ENCODE results near the gene SLC9A2. TPM values are rescaled to one million over a fixed set of nuclear protein-coding genes. Genes with fewer than 3 reads are reported as not detected.

The SLC9A2 gene
- total RNA-seq, 1 experiment from 2014 or later, result 0.08 TPM

- in situ Hi-C loops (cut with HindIII; ENCODE audit: low pct_unique_long_range_greater_than_20kb, low sequenced_read_pairs), result no loop called here
Observed at GRCh38 chr2:102703305-102703704, 84.0 kb downstream of the SLC9A2 start.

GRCh38 chr2:102703748-102704147 is 84.4 kb downstream of the SLC9A2 start:
- DNase-seq (ENCODE audit: low read depth, low spot score), result peak; percentile 61
- in situ Hi-C loops (cut with HindIII; ENCODE audit: low pct_unique_long_range_greater_than_20kb, low sequenced_read_pairs), result no loop called here

More at GRCh38 chr2:102703305-102703704, 84.0 kb downstream of the SLC9A2 start:
- no peak for DNase-seq (ENCODE audit: low read depth, low spot score)

GRCh38 chr2:102704531-102704930 is 85.2 kb downstream of the SLC9A2 start:
- DNase-seq (ENCODE audit: low read depth, low spot score), result peak; percentile 21
- in situ Hi-C loops (cut with HindIII; ENCODE audit: low pct_unique_long_range_greater_than_20kb, low sequenced_read_pairs), result no loop called here

DNA sequence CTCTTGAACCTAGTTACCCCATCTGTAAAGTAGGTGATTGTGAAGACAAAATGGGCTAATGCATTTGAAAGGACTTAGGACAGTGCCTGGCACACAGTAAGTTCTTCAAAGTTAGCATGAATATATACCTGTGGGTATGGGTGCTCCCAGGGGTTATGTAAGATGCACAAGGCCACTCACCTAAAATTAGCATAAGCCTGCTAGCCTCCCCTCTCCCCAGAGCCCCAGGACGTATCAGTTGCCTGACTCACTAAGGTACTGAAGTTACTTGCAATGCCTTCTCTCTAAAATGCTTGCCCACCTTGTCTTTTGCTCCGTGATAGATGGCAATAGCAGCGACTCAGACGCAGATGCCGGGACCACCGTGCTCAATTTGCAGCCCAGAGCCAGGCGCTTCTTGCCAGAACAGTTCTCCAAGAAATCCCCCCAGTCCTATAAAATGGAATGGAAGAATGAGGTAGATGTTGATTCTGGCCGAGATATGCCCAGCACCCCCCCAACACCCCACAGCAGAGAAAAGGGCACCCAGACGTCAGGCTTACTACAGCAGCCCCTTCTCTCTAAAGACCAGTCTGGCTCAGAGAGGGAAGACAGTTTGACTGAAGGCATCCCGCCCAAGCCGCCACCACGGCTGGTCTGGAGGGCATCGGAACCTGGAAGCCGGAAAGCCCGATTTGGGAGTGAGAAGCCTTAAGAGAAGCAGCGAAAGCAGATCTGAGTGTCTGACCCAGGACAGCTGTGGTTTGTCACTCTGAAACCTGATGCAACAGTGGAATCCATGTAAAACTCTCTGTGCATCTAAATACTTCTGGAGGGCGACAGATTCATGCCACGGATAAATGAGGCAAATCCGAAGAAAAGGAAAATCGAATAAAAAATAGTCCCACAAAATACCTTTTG is 88.7 kb downstream of the SLC9A2 start:
- no peak for DNase-seq (ENCODE audit: low read depth, low spot score)
- in situ Hi-C loops (cut with HindIII; ENCODE audit: low pct_unique_long_range_greater_than_20kb, low sequenced_read_pairs), result no loop called here

DNA sequence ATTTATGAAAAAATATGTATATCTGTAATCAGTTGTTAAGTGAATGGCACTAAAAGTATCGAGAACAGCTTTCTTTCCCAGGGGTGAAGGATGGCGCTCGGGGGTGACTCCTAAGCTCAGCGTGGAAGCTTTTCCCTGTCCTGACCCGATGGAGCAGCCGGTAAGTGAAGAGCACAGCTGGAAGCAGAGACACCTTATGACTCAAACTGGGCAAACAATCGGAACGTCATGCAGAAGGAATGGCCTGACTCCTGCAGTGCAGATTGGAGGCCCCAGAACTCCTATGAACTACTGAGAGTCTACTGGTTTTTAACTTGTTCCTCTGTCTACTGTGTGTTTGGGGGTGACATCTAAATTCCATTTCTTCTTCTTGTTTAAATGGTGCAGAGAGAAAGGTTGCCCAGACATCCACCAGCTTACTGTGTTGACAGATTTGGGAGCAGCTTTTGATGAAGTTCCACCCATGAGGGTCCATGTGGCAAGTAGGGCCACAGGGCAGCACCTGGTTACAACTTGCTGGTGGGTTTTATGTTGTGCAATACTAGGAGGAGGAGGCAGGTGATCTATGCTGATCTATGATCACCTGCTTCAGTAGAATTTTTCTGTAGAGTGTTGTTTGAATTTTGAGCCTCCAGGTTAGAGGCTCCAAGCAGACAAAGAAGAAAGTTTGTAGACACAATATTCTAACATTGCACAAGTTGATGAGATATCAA is 89.7 kb downstream of the SLC9A2 start:
- DNase-seq (ENCODE audit: low read depth, low spot score), result no peak
- in situ Hi-C loops (cut with HindIII; ENCODE audit: low pct_unique_long_range_greater_than_20kb, low sequenced_read_pairs), result no loop called here

DNA sequence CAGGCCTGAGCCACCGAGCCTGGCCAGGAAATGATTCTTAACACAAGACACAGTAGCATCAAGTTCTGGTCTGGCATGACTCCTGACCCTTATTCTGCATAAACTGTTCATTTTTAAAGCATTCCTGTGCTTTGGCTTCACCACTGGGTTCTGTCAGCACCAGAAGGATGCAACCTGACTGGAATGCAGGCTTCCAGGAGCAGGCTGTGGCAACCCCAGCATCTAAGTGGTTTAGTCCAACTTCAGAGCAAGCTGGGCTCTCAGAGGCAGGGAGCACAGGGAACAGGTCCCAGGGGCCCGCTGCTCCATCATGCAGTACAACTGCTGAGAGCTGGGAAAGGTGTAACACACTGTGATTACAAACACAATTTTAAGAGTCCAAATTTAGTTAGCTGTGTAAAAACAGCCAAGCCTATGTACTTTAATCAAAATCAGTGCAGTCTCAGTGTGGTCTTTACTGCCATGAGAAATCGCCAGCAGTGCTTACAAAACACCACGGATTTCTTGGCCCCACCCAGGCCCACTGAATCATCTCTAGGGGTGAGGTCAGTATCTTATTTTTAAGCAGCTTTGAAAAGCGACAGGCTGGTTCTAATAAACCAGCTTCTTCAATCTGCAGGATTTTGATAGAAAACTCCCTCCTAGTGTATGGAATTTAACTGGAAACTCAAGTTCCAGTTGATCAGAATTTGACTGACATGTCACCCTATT is 98.1 kb downstream of the SLC9A2 start:
- in situ Hi-C loops (cut with HindIII; ENCODE audit: low pct_unique_long_range_greater_than_20kb, low sequenced_read_pairs), result no loop called here
- no peak for DNase-seq (ENCODE audit: low read depth, low spot score)

GRCh38 chr2:102718387-102719316 is 99.3 kb downstream of the SLC9A2 start:
- in situ Hi-C loops (cut with HindIII; ENCODE audit: low pct_unique_long_range_greater_than_20kb, low sequenced_read_pairs), result no loop called here
- DNase-seq (ENCODE audit: low read depth, low spot score), result no peak

GRCh38 chr2:102724016-102724490 is 104.7 kb downstream of the SLC9A2 start:
- no peak for DNase-seq (ENCODE audit: low read depth, low spot score)
- in situ Hi-C loops (cut with HindIII; ENCODE audit: low pct_unique_long_range_greater_than_20kb, low sequenced_read_pairs), result no loop called here

DNA sequence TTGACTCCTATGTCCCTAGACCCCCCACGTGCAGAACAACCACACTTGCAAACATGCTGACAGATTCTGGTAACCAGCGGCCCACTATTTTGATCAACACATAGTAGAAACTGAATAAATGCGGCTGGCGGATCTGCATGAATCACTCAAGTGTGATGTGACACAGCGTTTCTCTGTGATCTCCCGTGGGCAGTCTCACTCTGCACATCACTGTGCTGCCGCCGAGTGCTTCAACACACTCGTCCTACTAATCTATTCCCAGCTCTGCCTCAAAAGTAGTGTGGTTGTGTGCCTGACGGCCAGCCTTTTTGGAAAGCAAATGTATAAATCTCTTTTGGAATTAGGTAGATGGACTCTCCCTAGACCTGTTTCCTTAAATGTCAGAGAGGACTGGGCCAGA is 105.2 kb downstream of the SLC9A2 start:
- no peak for DNase-seq (ENCODE audit: low read depth, low spot score)
- in situ Hi-C loops (cut with HindIII; ENCODE audit: low pct_unique_long_range_greater_than_20kb, low sequenced_read_pairs), result no loop called here

DNA sequence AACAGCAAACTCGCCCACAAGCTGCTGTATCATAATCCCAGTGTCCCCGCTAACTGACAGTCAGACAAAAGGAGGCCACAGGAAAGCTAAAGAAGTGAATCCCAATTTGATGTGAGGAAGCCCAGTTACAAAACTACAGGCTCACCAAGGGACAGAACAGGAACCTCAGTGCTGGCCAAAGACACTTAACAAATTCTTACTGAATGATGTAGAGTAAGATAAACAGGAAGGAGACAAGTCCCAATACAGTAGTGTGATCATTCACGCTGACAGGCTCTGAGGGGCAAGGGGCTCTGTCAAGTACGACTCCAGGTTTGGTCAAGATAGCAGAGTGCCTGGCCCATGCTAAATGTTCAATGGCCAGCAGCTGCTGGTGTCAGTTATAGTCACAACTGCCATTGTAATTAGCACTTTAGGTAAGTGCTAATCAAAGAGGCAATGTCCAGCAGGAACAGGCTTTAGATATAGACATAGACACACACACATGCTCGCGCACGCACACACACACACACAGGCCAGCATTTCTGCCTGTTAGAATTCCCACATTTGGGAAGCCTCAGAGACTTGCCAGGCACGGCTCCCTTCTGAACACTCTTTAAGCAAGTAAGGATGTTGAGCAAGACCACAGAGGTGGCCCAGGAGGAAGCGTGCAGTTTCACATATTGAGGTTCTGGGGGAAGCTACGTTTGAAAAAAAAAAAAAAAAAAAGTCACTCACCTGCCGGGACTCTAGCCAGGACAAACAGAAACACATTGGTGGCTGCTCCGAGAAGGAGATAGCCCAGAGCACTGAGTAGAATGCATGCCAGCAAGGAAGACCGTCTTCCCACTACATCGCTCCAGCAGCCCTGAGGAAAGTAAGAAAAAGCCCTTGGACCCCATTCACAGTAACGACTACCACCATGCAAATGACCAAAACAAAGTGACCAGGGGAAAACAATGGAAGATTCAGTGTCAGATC is 107.1 kb downstream of the SLC9A2 start:
- no peak for DNase-seq (ENCODE audit: low read depth, low spot score)
- in situ Hi-C loops (cut with HindIII; ENCODE audit: low pct_unique_long_range_greater_than_20kb, low sequenced_read_pairs), result no loop called here

DNA sequence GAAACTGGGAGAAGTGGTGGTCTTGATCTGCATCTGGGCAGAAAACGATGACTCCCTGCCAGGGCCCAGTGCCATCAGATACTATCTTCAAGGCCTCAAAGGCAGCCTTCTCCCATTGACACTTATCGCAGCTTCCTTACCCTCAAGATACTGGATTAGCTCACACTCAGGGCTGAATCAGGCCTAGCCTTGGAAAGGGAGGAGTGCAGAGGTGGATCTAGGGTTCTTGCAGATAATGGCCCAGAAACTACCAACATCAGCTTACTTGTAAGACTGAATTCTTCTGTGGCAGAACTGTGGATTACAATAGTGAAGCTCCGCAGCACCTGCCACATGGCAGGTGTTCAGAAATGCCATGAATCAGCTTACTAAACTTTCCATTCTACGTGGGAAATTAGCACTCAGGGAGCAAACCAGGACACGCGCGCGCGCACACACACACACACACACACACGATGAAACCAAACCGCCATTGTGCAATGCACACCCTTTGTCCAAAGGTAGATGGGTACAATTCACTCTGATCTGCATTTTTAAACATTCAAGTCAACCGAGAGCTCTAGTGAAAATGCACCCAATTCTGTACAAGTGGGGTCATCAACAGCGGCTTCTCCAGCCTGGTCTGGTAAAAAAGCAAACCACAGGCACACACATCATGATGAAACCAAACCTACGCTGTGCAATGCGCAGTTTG is 116.2 kb downstream of the SLC9A2 start:
- in situ Hi-C loops (cut with HindIII; ENCODE audit: low pct_unique_long_range_greater_than_20kb, low sequenced_read_pairs), result no loop called here
- DNase-seq (ENCODE audit: low read depth, low spot score), result no peak

DNA sequence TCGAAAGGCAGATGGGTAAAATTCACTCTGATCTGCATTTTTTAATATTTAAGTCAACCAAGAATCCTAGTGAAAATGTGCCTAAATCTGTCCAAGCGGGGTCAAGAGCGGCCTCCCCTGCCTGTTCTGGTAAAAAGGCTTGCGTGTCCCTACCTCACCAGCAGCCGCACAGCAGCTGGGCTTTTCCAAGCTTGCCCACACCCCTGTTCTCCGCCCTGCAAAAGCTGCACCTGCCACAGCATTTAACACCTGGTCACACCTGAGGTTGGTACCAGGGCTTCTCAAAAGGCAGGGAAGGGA is 116.7 kb downstream of the SLC9A2 start:
- no peak for DNase-seq (ENCODE audit: low read depth, low spot score)
- in situ Hi-C loops (cut with HindIII; ENCODE audit: low pct_unique_long_range_greater_than_20kb, low sequenced_read_pairs), result no loop called here

- DNase-seq (ENCODE audit: low read depth, low spot score), result peak; percentile 60
- in situ Hi-C loops (cut with HindIII; ENCODE audit: low pct_unique_long_range_greater_than_20kb, low sequenced_read_pairs), result no loop called here
Observed at GRCh38 chr2:102736410-102737409, 117.4 kb downstream of the SLC9A2 start.

- no peak for DNase-seq (ENCODE audit: low read depth, low spot score)
- in situ Hi-C loops (cut with HindIII; ENCODE audit: low pct_unique_long_range_greater_than_20kb, low sequenced_read_pairs), result no loop called here
Observed at GRCh38 chr2:102737431-102737830, 118.1 kb downstream of the SLC9A2 start.

DNA sequence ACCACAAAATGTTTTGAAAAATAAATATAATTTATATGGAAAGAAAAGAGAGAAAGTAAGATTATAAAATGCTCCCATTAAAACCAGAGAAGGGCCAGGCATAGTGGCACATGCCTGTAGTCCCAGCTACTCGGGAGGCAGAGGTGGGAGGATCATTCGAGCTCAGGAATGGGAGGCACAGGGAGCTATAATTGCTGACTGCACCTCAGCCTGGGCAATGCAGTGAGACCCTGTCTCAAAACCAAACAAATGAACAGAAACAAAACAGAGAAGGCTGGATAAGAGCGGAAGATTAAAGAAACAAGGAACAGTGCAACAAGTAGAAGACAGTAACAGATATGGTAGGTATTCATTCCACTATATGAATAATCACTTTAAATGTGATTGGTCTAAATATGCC is 123.9 kb downstream of the SLC9A2 start:
- DNase-seq (ENCODE audit: low read depth, low spot score), result no peak
- in situ Hi-C loops (cut with HindIII; ENCODE audit: low pct_unique_long_range_greater_than_20kb, low sequenced_read_pairs), result no loop called here
